ENCODE measurements around the gene IL23R. TPM values are rescaled to one million over a fixed set of nuclear protein-coding genes. Genes with fewer than 3 reads are reported as not detected.

IL23R gene
- total RNA-seq, 2 donors from 2014 or later: 1.2 to 1.3 TPM

- no peaks in the 10 kb centered on the region for H3K4me1 ChIP-seq
- TF ChIP-seq, protein P1, sequence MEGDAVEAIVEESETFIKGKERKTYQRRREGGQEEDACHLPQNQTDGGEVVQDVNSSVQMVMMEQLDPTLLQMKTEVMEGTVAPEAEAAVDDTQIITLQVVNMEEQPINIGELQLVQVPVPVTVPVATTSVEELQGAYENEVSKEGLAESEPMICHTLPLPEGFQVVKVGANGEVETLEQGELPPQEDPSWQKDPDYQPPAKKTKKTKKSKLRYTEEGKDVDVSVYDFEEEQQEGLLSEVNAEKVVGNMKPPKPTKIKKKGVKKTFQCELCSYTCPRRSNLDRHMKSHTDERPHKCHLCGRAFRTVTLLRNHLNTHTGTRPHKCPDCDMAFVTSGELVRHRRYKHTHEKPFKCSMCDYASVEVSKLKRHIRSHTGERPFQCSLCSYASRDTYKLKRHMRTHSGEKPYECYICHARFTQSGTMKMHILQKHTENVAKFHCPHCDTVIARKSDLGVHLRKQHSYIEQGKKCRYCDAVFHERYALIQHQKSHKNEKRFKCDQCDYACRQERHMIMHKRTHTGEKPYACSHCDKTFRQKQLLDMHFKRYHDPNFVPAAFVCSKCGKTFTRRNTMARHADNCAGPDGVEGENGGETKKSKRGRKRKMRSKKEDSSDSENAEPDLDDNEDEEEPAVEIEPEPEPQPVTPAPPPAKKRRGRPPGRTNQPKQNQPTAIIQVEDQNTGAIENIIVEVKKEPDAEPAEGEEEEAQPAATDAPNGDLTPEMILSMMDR (IDR thresholded peaks at IDR 0.05): no peak
- no peak for DNase-seq
Measured at GRCh38 chr1:67274623-67275325, 108.5 kb downstream of the IL23R start.

GRCh38 chr1:67280696-67281095 is 114.4 kb downstream of the IL23R start:
- intact Hi-C loops (cut with DNase I): no loop called here
- H3K9me3 ChIP-seq: no peaks in the 10 kb centered on the region
- no peak for DNase-seq
- no peak overlapping the region for H3K4me3 ChIP-seq
- H3K4me1 ChIP-seq: no peaks in the 10 kb centered on the region
- no peak overlapping the region for H3K9ac ChIP-seq (ENCODE audit: low read depth in 2 of 2, low read length in 2 of 2)
- H3K27me3 ChIP-seq: no peaks in the 10 kb centered on the region
- no peaks in the 10 kb centered on the region for H3K36me3 ChIP-seq
- no peak overlapping the region for H3K27ac ChIP-seq
- TF ChIP-seq, protein P1 (IDR thresholded peaks at IDR 0.05): no peak

More at GRCh38 chr1:67274623-67275325, 108.5 kb downstream of the IL23R start:
- H3K4me3 ChIP-seq: no peak overlapping the region
- H3K27me3 ChIP-seq: no peaks in the 10 kb centered on the region
- H3K36me3 ChIP-seq: no peaks in the 10 kb centered on the region
- intact Hi-C loops (cut with DNase I): no loop called here
- no peak overlapping the region for H3K27ac ChIP-seq
- H3K9me3 ChIP-seq: no peaks in the 10 kb centered on the region
- no peak overlapping the region for H3K9ac ChIP-seq (ENCODE audit: low read depth in 2 of 2, low read length in 2 of 2)

- Histone ChIP-seq H3K36me3 (no peaks in the 10 kb centered on the region), H3K9me3 (no peaks in the 10 kb centered on the region), H3K9ac (ENCODE audit: low read depth in 2 of 2, low read length in 2 of 2) (no peak overlapping the region), H3K27ac (no peak overlapping the region), H3K4me1 (no peaks in the 10 kb centered on the region), H3K4me3 (no peak overlapping the region), H3K27me3 (no peaks in the 10 kb centered on the region)
- TF ChIP-seq, protein P1 (IDR thresholded peaks at IDR 0.05): no peak
- no peak for DNase-seq
- intact Hi-C loops (cut with DNase I): no loop called here
Measured at GRCh38 chr1:67281244-67281643, 115.0 kb downstream of the IL23R start.

DNA sequence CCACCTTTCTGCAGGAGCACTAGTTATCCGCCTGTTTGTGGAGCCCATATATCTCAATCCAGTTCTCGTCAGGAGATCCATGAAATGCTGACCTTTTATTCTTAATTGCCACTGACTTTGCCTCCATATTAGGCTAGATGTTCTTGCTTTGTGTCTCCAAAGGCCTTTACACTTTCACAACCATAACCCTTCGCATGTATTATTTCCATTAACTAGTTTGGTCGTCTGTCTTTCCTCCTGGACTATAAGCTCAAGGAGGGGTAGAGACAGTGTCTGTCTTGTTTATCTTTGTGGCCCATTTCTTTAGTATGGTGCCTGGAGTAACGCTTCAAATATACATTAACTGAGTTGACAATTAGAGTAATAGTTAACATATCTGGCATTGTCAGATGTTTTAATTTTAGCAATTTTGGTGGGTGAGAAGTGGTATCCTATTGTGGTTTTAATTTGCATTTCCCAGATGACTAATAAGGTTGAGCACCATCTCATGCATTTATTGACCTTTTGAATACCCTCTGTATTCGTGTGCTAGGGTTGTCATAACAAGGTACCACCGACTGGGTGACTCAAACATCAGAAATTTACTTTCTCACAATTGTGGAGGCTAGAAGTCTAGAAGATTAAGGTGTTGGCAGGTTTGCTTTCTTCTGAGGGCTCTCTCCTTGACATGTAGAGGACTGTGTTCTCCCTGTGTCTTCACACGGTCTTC is 119.7 kb downstream of the IL23R start:
- H3K4me3 ChIP-seq: no peak overlapping the region
- no peaks in the 10 kb centered on the region for H3K4me1 ChIP-seq
- no peak overlapping the region for H3K27ac ChIP-seq
- no peak overlapping the region for H3K9ac ChIP-seq (ENCODE audit: low read depth in 2 of 2, low read length in 2 of 2)
- H3K9me3 ChIP-seq: no peaks in the 10 kb centered on the region
- no peaks in the 10 kb centered on the region for H3K27me3 ChIP-seq
- TF ChIP-seq, protein P1 (IDR thresholded peaks at IDR 0.05): no peak
- no peaks in the 10 kb centered on the region for H3K36me3 ChIP-seq
- intact Hi-C loops (cut with DNase I): no loop called here
- no peak for DNase-seq

GRCh38 chr1:67290236-67290635 is 124.0 kb downstream of the IL23R start:
- Histone ChIP-seq H3K36me3 (no peaks in the 10 kb centered on the region), H3K4me1 (no peaks in the 10 kb centered on the region), H3K9me3 (no peaks in the 10 kb centered on the region), H3K27ac (no peak overlapping the region), H3K4me3 (no peak overlapping the region), H3K27me3 (no peaks in the 10 kb centered on the region), H3K9ac (ENCODE audit: low read depth in 2 of 2, low read length in 2 of 2) (no peak overlapping the region)
- no peak for DNase-seq
- intact Hi-C loops (cut with DNase I): no loop called here
- TF ChIP-seq, protein P1 (IDR thresholded peaks at IDR 0.05): no peak

All from colonic mucosa (tissue), 4 donors.